Measurements from ENCODE around the gene CACNA2D3.
"Not testable (repeated sequence)": the region's sequence is repeated elsewhere in the genome, so short reads cannot be mapped to it uniquely, and the experiment has no call there.

CACNA2D3 gene

DNA sequence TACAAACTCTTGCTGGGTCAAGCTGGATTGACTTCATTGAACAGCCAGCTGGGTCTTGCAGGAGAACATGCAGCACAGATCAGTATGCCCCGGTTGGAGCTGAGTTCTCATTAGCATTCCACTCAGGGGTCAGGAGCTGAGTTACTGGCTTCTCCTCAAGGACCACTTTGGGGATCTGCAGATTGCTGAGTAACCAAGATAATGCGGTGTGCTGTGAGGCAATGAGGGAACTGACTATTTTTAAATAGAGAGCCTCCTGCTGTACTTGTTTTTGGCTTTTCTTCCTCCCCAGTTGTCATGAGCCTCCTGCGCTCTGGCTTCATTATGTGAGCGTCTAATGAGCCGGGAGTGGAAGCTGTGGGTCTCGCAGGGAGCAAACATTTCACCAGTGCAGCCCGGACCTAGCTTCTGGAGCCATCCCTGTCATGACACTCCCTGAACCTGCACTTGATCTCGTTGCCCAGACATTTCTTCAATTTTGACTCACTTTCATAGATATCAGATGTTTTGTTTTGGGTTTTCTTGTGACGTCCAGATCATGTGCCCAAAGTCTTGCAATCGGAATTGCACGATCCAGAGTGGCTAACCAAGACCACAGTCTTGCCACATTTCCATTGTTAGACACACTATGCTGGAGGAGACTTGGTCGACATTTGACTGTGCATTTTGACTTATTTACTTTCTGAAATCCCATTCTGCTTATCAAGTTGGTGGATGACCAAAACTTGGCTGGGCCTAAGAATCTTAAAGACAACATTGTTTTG is 478.3 kb downstream of the CACNA2D3 start:
- in situ Hi-C loops (cut with MboI; ENCODE audit: low sequenced_read_pairs) = no loop called here
- peaks cover 3% of the 10 kb centered on the region; the same call in 1 of the 2 replicates for H3K4me1 ChIP-seq
- no peak for DNase-seq (ENCODE audit: low spot score in 2 of 2)
- no peaks in the 10 kb centered on the region for H3K9me3 ChIP-seq
- no peaks in the 10 kb centered on the region for H3K36me3 ChIP-seq (replicated peaks)
- no peak overlapping the region for H3K4me3 ChIP-seq
- H3K27me3 ChIP-seq (ENCODE audit: low read depth) = no peaks in the 10 kb centered on the region

DNA sequence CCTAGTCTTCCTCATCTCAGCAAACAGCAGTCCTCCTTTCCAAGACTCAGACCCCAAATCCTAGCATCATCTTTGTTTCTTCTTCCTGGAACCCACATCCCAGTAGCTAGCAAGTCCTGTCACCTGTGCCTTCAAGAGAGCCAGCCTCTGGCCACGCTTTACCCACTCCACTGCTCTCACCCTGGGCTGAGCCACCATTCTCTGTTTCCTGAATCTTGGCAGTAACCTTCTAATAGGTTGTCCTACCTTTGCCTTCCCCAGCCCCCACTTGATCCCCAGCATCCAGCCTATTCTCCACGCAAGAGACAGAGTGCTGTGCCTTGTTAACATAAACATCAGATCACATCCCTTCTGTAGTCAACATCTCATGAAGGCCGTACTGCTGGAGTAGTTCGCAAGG is 482.1 kb downstream of the CACNA2D3 start:
- DNase-seq (ENCODE audit: low spot score in 2 of 2) = no peak
- H3K27me3 ChIP-seq (ENCODE audit: low read depth) = no peaks in the 10 kb centered on the region
- H3K36me3 ChIP-seq (replicated peaks) = no peaks in the 10 kb centered on the region
- H3K4me1 ChIP-seq = peaks cover 15% of the 10 kb centered on the region
- H3K4me3 ChIP-seq = no peak overlapping the region
- in situ Hi-C loops (cut with MboI; ENCODE audit: low sequenced_read_pairs) = no loop called here
- no peaks in the 10 kb centered on the region; the same call in 1 of the 2 replicates for H3K9me3 ChIP-seq

DNA sequence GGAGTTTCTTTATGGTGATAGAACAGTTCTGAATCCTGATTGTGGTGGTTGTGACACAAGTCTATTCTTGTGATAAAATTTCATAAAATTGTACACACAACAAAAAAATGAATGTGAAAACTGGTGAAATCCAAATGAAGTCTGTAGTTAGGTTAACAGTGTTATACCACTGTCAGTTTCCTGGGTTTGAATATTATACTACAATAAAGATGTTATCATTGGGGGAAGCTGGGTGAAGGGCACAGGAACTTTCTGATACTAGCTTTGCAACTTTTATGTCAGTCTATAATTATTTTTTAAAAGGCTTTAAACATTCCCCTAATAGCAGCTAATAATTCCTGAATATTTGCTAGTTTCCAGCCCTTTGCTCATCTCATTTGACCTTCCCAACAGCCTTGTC is 485.7 kb downstream of the CACNA2D3 start:
- Histone ChIP-seq H3K4me1 (peaks cover 14% of the 10 kb centered on the region), H3K9me3 (no peaks in the 10 kb centered on the region; the same call in 1 of the 2 replicates), H3K27me3 (ENCODE audit: low read depth) (no peaks in the 10 kb centered on the region), H3K4me3 (no peak overlapping the region), H3K36me3 (replicated peaks) (no peaks in the 10 kb centered on the region)
- DNase-seq (ENCODE audit: low spot score in 2 of 2) = no peak
- in situ Hi-C loops (cut with MboI; ENCODE audit: low sequenced_read_pairs) = no loop called here

DNA sequence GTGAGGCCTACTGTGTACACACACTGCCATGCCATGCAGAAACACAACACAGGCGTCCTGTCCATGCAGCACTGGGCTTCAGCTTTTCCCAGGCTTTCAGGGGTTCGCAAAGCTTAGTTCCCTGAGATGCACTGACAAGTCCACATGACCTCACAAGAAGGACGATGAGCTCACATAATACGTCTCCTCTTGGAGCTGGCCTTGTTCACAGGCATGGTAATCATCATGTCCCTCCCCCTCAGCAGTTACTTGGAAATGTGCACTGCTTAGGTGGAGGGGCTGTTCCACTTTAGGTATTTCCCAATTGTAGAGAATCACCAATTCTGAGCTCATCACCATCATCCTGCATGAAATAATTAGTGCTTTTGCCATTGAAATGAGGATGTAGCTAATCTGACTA is 496.7 kb downstream of the CACNA2D3 start:
- no peaks in the 10 kb centered on the region for H3K36me3 ChIP-seq (replicated peaks)
- H3K4me3 ChIP-seq = no peak overlapping the region
- in situ Hi-C loops (cut with MboI; ENCODE audit: low sequenced_read_pairs) = no loop called here

DNA sequence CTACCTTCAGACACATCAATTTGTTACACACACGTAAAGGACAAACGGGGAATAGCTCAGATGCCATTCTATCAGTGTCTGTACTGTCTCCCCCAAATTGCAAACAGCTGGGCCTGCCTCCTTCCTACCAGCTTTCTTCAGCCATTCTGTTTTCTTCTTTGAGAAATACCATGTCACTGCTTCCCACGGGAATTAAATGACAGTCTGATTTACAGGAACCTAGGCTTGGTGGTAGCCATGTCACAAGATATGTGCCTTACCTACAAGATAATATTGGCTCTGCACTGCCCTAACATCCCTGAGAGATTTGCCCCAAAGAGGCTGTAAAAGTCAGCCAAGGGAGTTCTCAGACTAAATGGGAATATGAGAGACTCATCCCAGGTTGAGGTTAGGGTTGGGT is 497.2 kb downstream of the CACNA2D3 start:
- Histone ChIP-seq H3K27me3 (ENCODE audit: low read depth) (no peaks in the 10 kb centered on the region), H3K9me3 (no peaks in the 10 kb centered on the region), H3K4me1 (no peaks in the 10 kb centered on the region), H3K4me3 (no peak overlapping the region), H3K36me3 (replicated peaks) (no peaks in the 10 kb centered on the region)
- in situ Hi-C loops (cut with MboI; ENCODE audit: low sequenced_read_pairs) = no loop called here
- no peak for DNase-seq (ENCODE audit: low spot score in 2 of 2)

More for the DNA sequence above, 496.7 kb downstream of the CACNA2D3 start:
- Histone ChIP-seq H3K9me3 (no peaks in the 10 kb centered on the region), H3K4me1 (no peaks in the 10 kb centered on the region), H3K27me3 (ENCODE audit: low read depth) (no peaks in the 10 kb centered on the region)
- no peak for DNase-seq (ENCODE audit: low spot score in 2 of 2)

DNA sequence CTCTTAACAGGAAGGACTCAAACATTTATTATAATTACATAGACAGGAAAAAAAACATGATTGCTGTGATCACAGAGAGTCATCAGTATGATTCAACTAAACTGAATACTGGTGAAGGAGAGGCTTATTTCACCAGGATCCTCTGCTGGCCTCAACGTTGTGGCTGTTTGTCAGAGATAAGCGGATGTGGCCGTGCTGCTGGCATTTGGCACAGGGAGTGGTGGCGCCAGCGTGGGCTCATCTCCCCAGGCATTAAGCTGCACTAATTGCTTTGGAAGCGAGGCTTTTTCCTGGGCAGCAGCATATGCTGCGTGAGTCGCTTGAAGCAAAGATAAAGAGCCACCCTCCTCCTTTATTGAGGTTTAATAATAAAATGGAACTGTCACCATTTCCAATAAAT is 498.8 kb downstream of the CACNA2D3 start:
- Histone ChIP-seq H3K4me3 (no peak overlapping the region), H3K9me3 (no peaks in the 10 kb centered on the region), H3K27me3 (ENCODE audit: low read depth) (no peaks in the 10 kb centered on the region), H3K36me3 (replicated peaks) (no peaks in the 10 kb centered on the region), H3K4me1 (no peaks in the 10 kb centered on the region)
- DNase-seq (ENCODE audit: low spot score in 2 of 2) = no peak
- in situ Hi-C loops (cut with MboI; ENCODE audit: low sequenced_read_pairs) = no loop called here

DNA sequence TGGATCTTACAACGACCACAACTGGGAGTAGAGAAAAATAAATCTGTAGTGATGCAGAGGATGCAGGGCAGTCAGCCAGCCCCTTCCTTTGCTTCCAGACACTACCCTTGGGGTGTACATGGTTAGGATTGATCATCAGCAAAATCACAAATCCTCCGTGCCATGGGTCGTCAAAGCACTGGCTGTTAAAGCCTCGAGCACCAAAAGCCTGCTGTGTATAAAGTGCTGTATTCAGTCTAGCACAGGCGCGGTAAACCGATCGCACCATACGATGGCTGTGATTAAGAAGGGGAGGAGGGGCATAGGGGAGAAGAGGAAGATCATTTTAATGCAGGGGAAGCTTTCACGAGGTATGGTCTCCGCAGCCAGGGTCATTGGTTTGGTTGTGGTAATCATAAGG is 500.3 kb downstream of the CACNA2D3 start:
- no peaks in the 10 kb centered on the region for H3K4me1 ChIP-seq
- no peaks in the 10 kb centered on the region for H3K27me3 ChIP-seq (ENCODE audit: low read depth)
- peaks cover 3% of the 10 kb centered on the region; the same call in 1 of the 2 replicates for H3K9me3 ChIP-seq
- in situ Hi-C loops (cut with MboI; ENCODE audit: low sequenced_read_pairs) = no loop called here
- no peak overlapping the region for H3K4me3 ChIP-seq
- DNase-seq (ENCODE audit: low spot score in 2 of 2) = no peak
- no peaks in the 10 kb centered on the region for H3K36me3 ChIP-seq (replicated peaks)

DNA sequence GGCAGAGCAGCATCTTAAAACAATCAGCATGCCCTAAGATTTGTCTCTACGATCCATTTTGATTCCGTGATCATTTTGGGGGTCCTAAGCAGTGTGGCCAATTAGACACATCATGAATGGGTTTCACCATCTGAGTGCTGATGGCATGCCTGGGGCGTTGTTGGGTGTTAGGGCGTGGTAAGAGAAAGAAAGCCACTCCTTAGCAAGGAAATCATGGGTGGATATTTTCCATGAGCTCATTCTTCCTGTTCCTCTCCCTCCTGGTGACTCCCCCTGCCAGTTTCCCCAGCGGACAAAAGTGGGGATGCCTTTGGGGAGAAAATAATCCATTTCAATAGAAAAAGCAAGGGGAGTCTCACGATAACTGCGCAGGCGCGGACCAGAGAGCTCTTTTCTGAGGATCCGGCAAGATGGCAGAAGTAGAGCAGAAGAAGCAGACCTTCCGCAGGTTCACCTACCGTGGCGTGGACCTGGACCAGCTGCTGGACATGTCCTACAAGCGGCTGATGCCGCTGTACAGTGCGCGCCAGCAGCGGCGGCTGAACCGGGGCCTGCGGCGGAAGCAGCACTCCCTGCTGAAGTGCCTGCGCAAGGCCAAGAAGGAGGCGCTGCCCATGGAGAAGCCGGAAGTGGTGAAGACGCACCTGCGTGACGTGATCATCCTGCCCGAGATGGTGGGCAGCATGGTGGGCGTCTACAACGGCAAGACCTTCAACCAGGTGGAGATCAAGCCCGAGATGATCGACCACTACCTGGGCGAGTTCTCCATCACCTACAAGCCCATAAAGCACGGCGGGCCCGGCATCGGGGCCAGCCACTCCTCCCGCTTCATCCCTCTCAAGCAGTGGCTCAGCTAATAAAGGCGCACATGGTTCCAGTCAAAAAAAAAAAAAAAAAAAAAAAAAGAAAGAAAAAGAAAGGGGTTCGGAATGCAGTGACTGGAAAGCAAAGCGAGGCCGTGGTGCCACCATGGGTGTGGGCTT is 503.7 kb downstream of the CACNA2D3 start:
- Histone ChIP-seq H3K9me3 (peaks cover 3% of the 10 kb centered on the region; the same call in 1 of the 2 replicates), H3K4me3 (no peak overlapping the region), H3K36me3 (replicated peaks) (no peaks in the 10 kb centered on the region), H3K27me3 (ENCODE audit: low read depth) (no peaks in the 10 kb centered on the region), H3K4me1 (peaks cover 4% of the 10 kb centered on the region)
- DNase-seq (ENCODE audit: low spot score in 2 of 2) = no peak
- in situ Hi-C loops (cut with MboI; ENCODE audit: low sequenced_read_pairs) = no loop called here

DNA sequence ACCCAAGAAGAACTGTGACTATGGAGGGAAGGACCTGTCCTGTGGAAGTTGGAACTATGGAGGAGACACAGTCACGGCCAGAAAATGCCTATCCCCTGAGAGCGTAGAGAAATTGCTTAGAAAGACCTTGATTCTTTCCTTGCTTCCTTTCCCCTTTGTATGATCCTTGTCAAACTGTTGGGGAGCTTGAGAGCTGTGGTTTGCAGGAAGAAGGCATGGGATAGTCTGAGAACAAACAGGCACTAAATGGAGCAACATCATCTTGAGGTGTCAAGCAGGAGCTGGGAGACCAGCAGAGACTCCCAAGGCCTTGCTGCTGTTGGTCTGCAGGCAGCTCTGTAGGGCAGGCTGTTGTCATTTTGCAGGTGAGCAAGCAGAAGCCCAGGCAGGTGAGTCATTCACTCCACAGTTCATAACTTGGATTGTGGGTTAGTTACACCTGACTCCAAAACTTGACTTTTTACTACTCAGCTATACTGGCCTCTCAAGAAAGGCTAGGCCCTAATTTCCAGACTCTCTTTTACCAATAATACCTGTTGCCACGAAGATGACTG is 506.6 kb downstream of the CACNA2D3 start:
- Histone ChIP-seq H3K4me1 (peaks cover 22% of the 10 kb centered on the region), H3K4me3 (no peak overlapping the region), H3K9me3 (peaks cover 3% of the 10 kb centered on the region; the same call in 1 of the 2 replicates), H3K36me3 (replicated peaks) (no peaks in the 10 kb centered on the region), H3K27me3 (ENCODE audit: low read depth) (no peaks in the 10 kb centered on the region)
- in situ Hi-C loops (cut with MboI; ENCODE audit: low sequenced_read_pairs) = no loop called here
- DNase-seq (ENCODE audit: low spot score in 2 of 2) = no peak

DNA sequence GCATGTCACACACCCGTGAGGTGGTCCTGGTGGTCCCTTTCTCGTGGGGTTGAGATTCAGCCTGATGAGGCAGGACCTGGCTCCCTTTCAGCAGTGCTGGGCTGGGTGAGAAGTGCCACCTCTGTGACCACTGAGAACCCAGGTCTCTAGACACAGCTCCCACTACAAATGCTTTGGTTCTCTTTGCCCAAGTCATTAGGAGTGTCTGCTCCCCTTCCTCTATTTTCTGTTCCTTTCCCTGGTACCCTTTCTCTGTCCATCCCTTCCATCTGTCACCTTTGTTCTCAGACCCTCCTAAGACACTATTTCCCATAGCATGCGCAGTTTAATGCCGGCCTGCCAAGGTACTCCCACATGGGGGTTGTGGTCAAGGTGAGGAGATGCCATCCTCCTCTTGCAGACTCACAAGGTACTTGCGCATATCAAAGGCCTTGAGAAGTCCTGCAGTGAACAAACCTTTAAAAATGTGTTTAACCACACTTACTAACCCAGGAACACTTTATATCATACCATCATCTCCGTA is 507.8 kb downstream of the CACNA2D3 start:
- Histone ChIP-seq H3K9me3 (peaks cover 3% of the 10 kb centered on the region; the same call in 1 of the 2 replicates), H3K4me1 (peaks cover 22% of the 10 kb centered on the region), H3K36me3 (replicated peaks) (no peaks in the 10 kb centered on the region), H3K4me3 (no peak overlapping the region), H3K27me3 (ENCODE audit: low read depth) (no peaks in the 10 kb centered on the region)
- in situ Hi-C loops (cut with MboI; ENCODE audit: low sequenced_read_pairs) = no loop called here
- DNase-seq (ENCODE audit: low spot score in 2 of 2) = no peak

DNA sequence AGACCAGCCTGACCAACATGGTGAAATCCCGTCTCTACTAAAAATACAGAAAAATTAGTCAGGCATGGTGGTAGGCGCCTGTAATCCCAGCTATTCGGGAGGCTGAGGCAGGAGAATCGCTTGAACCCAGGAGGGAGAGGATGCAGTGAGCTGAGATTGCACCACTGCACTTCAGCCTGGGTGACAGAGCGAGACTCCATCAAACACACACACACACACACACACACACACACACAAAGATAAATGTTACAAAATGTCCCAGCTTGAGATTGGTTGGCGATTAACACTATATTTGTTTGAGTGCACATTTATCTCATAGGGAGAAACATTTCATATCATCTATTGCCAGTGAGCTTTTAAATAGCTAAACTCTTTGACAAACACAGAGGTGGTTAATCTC is 508.6 kb downstream of the CACNA2D3 start:
- in situ Hi-C loops (cut with MboI; ENCODE audit: low sequenced_read_pairs) = not testable (repeated sequence)

DNA sequence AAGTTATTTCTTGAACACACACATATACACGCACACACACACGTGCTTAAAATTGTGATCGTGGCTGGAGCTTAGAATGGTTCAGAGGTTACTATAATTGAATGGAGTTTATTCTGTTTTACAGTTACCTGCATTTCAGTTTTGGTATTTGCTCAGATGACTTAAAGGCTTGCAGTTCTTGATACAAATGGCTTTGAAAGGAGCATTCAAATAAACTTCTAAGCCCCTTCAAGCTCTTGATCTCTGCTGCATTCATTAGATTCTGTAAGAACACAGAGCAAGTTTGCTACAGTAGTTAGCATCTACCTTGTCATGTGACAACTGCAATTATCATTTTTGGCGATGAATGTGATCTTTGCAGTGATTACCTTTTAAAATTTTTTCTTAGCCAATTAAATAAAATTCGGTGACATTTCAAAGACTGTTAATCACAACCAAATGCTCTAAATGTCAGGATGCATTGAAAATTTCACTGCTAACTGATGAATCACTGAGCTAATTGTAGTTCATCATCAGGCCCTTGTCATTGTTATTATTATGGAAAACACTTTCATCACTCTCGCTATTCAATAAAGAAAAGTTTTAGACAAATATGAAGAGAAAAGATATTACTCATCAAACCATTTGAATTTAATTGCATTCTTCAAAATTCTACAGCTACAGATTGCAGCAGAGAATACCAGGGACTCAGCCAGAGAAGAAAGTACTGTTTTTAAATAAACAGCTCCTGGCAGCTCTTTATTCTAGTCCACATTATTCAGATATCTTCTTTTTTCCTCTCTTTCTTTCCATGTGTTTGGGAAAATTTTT is 509.4 kb downstream of the CACNA2D3 start:
- DNase-seq (ENCODE audit: low spot score in 2 of 2) = peak in 1 of 2 experiments; percentile 91
- H3K9me3 ChIP-seq = peaks cover 3% of the 10 kb centered on the region; the same call in 1 of the 2 replicates
- in situ Hi-C loops (cut with MboI; ENCODE audit: low sequenced_read_pairs) = no loop called here
- H3K4me3 ChIP-seq = no peak overlapping the region
- H3K27me3 ChIP-seq (ENCODE audit: low read depth) = no peaks in the 10 kb centered on the region
- peaks cover 25% of the 10 kb centered on the region for H3K4me1 ChIP-seq
- no peaks in the 10 kb centered on the region for H3K36me3 ChIP-seq (replicated peaks)

More for the DNA sequence above, 508.6 kb downstream of the CACNA2D3 start:
- H3K4me1 ChIP-seq = peaks cover 23% of the 10 kb centered on the region
- not testable (repeated sequence) for H3K9me3 ChIP-seq; H3K4me3 ChIP-seq; DNase-seq (ENCODE audit: low spot score in 2 of 2); H3K36me3 ChIP-seq (replicated peaks); H3K27me3 ChIP-seq (ENCODE audit: low read depth)

DNA sequence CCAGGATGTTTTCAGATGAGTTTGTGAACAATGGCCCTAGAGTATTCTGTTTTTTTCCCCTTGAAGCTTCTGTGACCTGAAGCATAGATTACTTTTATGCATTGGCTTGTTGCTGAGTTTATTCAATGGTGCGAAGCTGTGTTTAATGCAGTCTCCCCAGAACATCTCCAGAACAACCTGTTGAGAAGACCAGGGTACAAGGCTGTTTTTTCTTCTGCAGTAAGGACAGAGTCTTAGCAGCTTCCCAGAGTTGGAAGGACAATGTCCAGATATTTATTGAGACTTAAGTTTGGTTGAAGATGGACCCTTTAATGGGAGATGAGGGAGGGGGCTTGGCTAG is 509.9 kb downstream of the CACNA2D3 start:
- no peak for DNase-seq (ENCODE audit: low spot score in 2 of 2)
- no peaks in the 10 kb centered on the region for H3K27me3 ChIP-seq (ENCODE audit: low read depth)
- H3K4me1 ChIP-seq = peaks cover 25% of the 10 kb centered on the region
- H3K9me3 ChIP-seq = no peaks in the 10 kb centered on the region
- no peaks in the 10 kb centered on the region for H3K36me3 ChIP-seq (replicated peaks)
- in situ Hi-C loops (cut with MboI; ENCODE audit: low sequenced_read_pairs) = no loop called here
- no peak overlapping the region for H3K4me3 ChIP-seq

Measured in HAP-1 (cell line).